ENCODE data around the gene ZNF655.

DNA sequence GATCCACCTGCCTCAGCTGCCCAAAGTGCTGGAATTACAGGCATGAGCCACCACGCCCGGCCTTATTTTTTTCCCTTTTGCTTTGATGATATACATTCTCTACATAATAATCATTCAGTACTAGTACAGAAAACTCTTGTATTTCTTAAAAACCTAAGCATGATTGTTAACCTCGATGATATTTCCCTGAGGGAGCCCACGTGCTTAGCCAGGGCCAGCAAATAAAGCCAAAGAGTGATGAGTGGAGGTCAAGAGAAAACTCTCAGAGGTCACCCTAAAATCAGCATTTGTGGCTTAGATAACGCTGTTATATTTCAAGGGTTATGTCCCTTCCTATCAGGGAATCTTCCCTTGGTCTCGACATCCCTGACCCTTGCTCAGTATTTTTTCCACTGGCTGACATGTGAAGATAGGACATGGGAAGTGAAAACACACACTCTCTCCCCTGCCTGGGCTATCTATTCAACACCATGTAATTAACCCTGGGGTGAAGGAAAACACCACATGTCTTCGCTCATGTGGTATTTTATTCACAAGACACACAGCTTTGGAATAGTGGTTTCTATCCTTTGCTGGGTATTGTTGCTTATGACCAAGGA, 19.1 kb upstream of the ZNF655 start:
- no peak for TF ChIP-seq EZH2 (optimal IDR thresholded peaks at IDR 0.05; ENCODE audit: low read depth, low read length)
- TF ChIP-seq, protein P1, sequence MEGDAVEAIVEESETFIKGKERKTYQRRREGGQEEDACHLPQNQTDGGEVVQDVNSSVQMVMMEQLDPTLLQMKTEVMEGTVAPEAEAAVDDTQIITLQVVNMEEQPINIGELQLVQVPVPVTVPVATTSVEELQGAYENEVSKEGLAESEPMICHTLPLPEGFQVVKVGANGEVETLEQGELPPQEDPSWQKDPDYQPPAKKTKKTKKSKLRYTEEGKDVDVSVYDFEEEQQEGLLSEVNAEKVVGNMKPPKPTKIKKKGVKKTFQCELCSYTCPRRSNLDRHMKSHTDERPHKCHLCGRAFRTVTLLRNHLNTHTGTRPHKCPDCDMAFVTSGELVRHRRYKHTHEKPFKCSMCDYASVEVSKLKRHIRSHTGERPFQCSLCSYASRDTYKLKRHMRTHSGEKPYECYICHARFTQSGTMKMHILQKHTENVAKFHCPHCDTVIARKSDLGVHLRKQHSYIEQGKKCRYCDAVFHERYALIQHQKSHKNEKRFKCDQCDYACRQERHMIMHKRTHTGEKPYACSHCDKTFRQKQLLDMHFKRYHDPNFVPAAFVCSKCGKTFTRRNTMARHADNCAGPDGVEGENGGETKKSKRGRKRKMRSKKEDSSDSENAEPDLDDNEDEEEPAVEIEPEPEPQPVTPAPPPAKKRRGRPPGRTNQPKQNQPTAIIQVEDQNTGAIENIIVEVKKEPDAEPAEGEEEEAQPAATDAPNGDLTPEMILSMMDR (IDR thresholded peaks at IDR 0.05; ENCODE audit: low read length): no peak

Measured in MM.1S (cell line).